Lower lobe of right lung (tissue), 2 donors: ENCODE measurements around the gene HHIP. TPM values are rescaled to one million over a fixed set of nuclear protein-coding genes. Genes with fewer than 3 reads are reported as not detected.
A peak's percentile ranks its signal among the peaks of the same experiment; 100 is the strongest.
"Not testable (repeated sequence)": the region's sequence is repeated elsewhere in the genome, so short reads cannot be mapped to it uniquely, and the experiment has no call there.

Experiments used
- ATAC-seq, 2 donors: fragments of 200-7000 bp; cut with Tn5 transposase; one replicate each; pipeline ENCODE4 v1.9.1; 2020 to 2022; ENCODE audit warnings: mild to moderate bottlenecking in 2 of 2, moderate library complexity in 2 of 2
- DNase-seq: peaks from one replicate; pipeline ENCODE4 v3.0.0-alpha.2; 2020
- H3K27ac ChIP-seq: fragments of 200-600 bp; one replicate; pipeline ENCODE4 v1.8.0; 2022
- H3K27me3 ChIP-seq: fragments of 200-600 bp; one replicate; pipeline ENCODE4 v1.8.0; 2022; ENCODE audit warnings: low read depth
- H3K36me3 ChIP-seq: fragments of 200-600 bp; one replicate; pipeline ENCODE4 v1.8.0; 2022; ENCODE audit warnings: mild to moderate bottlenecking
- H3K4me1 ChIP-seq: fragments of 200-600 bp; one replicate; pipeline ENCODE4 v1.8.0; 2022
- H3K4me3 ChIP-seq: fragments of 200-600 bp; one replicate; pipeline ENCODE4 v1.8.0; 2022; ENCODE audit warnings: mild to moderate bottlenecking
- H3K9me3 ChIP-seq: fragments of 200-600 bp; one replicate; pipeline ENCODE4 v1.8.0; 2022
- intact Hi-C: fragments of 100-400 bp; cut with DNase I; formaldehyde crosslinking; loops from one replicate; pipeline ENCODE4 v1.11.0; 2022
- total RNA-seq: library from RNA; stranded (reverse); fragmentation: NEBNext Ultra II Directional; extraction: Animal tissue kit (Norgen Biotek cat#: 25700); gene quantifications from one replicate; pipeline ENCODE4 v1.2.1, GENCODE V29; 2021
- TF ChIP-seq, protein P1 (sequence below): fragments of 200-600 bp; IDR thresholded peaks from one replicate; pipeline ENCODE4 v1.8.0; 2022; ENCODE audit warnings: antibody characterized with exemption, mild to moderate bottlenecking
- donor health status: DM: no; HTN: yes; CAD: no; lungs with severe emphysema.

The HHIP gene
- total RNA-seq, 1 donor from 2014 or later = 172 TPM

DNA sequence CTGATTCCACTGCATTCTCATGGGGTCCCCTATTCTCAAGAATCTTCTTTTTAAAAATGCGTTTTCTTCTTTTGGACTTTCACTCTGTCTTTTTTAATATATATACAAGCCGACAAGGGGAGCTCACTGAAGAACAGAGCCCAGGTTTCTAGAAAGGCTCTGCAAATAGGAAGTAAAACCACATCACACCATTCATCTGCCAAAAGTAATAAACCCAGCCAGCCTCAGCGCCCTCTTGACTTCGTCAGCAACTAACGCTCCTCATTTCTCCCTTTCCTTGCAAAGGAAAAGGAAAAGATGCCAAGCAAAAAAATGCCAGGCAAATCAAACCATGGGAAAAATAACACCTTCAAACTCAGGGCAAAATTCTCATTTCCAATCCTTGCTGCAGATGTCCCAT lies 136.4 kb downstream of the HHIP start:
- ATAC-seq = no peak

DNA sequence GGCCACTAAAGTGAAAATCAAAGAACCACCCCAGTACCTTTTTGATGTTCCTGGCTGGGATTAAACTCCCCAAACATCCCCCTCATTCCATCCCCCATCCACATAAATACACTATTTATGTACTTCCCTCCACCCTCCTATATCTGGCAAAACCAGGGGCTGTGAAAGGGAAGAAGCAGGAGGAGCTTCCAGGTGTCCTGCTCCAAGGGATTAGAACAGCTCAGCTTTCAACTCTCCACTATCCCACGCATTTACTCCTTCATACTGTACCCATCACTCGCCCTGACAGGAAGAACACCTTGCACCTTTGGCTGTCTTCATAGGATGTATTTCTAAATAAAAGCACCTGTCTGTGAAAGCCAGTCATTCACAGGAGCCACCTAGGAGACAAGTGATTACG lies 140.0 kb downstream of the HHIP start:
- H3K9me3 ChIP-seq = no peaks in the 10 kb centered on the region
- TF ChIP-seq, protein P1, sequence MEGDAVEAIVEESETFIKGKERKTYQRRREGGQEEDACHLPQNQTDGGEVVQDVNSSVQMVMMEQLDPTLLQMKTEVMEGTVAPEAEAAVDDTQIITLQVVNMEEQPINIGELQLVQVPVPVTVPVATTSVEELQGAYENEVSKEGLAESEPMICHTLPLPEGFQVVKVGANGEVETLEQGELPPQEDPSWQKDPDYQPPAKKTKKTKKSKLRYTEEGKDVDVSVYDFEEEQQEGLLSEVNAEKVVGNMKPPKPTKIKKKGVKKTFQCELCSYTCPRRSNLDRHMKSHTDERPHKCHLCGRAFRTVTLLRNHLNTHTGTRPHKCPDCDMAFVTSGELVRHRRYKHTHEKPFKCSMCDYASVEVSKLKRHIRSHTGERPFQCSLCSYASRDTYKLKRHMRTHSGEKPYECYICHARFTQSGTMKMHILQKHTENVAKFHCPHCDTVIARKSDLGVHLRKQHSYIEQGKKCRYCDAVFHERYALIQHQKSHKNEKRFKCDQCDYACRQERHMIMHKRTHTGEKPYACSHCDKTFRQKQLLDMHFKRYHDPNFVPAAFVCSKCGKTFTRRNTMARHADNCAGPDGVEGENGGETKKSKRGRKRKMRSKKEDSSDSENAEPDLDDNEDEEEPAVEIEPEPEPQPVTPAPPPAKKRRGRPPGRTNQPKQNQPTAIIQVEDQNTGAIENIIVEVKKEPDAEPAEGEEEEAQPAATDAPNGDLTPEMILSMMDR = no peak
- DNase-seq (no peak), ATAC-seq (no peak)
- H3K4me1 ChIP-seq = no peaks in the 10 kb centered on the region
- H3K4me3 ChIP-seq = no peak overlapping the region
- no peaks in the 10 kb centered on the region for H3K36me3 ChIP-seq
- H3K27ac ChIP-seq = no peak overlapping the region
- intact Hi-C loops = no loop called here
- H3K27me3 ChIP-seq = no peaks in the 10 kb centered on the region

More for the DNA sequence above, 136.4 kb downstream of the HHIP start:
- intact Hi-C loops = no loop called here
- DNase-seq = no peak
- Histone ChIP-seq H3K27me3 (no peaks in the 10 kb centered on the region), H3K4me3 (no peak overlapping the region), H3K36me3 (no peaks in the 10 kb centered on the region), H3K27ac (no peak overlapping the region), H3K9me3 (no peaks in the 10 kb centered on the region), H3K4me1 (no peaks in the 10 kb centered on the region)
- TF ChIP-seq, protein P1 = no peak

DNA sequence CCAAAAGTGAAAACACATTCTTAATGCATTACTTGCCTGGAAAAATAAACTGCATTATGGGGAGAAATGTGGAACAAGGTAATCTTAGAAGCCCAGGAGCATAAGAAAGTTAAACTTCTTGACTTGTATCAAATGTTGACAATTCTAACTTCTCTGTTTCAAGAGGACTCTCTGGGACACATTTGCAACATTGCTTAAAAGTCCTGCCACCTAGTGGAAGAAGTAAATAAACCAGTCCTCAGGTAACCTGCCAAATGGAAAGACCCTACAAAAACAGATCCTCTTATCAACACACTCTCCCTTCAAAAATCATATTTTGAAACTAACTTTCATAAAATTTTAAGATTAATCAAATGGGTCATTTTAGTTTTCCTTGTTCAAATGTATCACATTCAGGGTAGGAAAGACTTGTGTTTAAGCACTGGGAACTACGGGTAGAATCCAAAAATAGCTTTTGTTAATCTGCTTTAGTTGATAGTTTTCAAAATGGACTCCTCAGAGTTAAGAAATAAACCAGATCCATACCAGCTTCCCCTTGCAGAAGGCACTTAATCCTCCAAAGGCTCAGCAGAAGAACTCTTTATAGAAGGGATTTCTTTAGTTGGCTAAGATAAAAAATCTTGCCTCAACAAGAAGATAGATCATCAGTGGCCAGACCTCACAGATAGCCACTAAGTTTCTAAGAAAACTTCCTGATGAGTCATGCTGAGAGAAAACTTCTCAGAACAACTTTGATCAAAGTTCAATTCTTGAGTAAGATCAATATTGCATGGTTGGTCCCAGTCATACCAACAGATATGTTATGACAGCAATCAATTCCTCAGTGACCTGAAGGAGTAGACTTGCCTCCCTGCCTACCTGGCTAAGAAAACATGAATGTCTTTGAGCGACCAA lies 141.7 kb downstream of the HHIP start:
- intact Hi-C loops = no loop called here
- H3K36me3 ChIP-seq = no peaks in the 10 kb centered on the region
- TF ChIP-seq, protein P1 = peak; percentile 55
- H3K27ac ChIP-seq = no peak overlapping the region
- no peaks in the 10 kb centered on the region for H3K9me3 ChIP-seq
- ATAC-seq (peak in 1 of 2 donors; percentile 56), DNase-seq (no peak)
- H3K4me3 ChIP-seq = no peak overlapping the region
- no peaks in the 10 kb centered on the region for H3K4me1 ChIP-seq
- H3K27me3 ChIP-seq = no peaks in the 10 kb centered on the region

DNA sequence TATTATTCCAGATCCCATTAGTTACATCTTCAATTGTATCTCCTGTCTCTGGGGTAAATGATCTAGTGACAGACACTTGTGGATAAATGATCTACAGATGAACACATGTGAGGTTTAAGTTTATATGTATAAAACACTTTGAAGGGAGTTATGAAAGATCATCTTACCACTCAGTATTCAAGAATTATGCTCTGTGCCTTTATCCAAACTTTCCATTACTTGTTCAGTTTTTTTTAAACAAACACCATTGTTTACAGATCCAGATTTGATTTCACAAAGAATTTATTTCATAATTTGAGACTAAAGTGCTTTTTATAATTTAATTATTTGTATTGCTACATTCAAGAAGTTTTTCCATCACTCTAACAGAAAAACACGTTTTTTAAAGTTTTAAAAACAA lies 142.5 kb downstream of the HHIP start:
- H3K27me3 ChIP-seq = no peaks in the 10 kb centered on the region
- no peak overlapping the region for H3K27ac ChIP-seq
- intact Hi-C loops = no loop called here
- DNase-seq = no peak
- ATAC-seq = no peak
- H3K36me3 ChIP-seq = no peaks in the 10 kb centered on the region
- TF ChIP-seq, protein P1 = no peak
- H3K9me3 ChIP-seq = no peaks in the 10 kb centered on the region
- no peaks in the 10 kb centered on the region for H3K4me1 ChIP-seq
- H3K4me3 ChIP-seq = no peak overlapping the region

DNA sequence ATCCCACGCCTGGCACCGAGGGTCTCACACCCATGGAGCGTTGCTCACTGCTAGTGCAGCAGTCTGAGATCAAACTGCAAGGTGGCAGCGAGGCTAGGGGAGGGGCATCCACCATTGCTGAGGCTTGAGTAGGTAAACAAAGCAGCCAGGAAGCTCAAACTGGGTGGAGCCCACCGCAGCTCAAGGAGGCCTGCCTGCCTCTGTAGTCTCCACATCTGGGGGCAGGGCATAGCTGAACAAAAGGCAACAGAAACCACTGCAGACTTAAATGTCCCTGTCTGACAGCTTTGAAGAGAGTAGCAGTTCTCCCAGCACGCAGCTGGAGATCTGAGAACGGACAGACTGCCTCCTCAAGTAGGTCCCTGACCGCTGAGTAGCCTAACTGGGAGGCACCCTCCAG lies 146.0 kb downstream of the HHIP start:
- H3K27ac ChIP-seq, H3K36me3 ChIP-seq, ATAC-seq, H3K9me3 ChIP-seq, H3K4me1 ChIP-seq, H3K27me3 ChIP-seq, DNase-seq, intact Hi-C loops, H3K4me3 ChIP-seq: not testable (repeated sequence)
